ENCODE measurements around the gene FOXL2NB.
A peak's percentile ranks its signal among the peaks of the same experiment; 100 is the strongest.
"Not testable (repeated sequence)": the region's sequence is repeated elsewhere in the genome, so short reads cannot be mapped to it uniquely, and the experiment has no call there.

The FOXL2NB gene

GRCh38 chr3:138921316-138922292 lies 25.4 kb upstream of the FOXL2NB start:
- Histone ChIP-seq H3K4me3 (ENCODE audit: low read depth, low read length) (no peak overlapping the region), H3K27me3 (ENCODE audit: insufficient read depth, low read depth, severe bottlenecking) (no peaks in the 10 kb centered on the region), H3K27ac (no peak overlapping the region), H3K9me3 (ENCODE audit: severe bottlenecking) (no peaks in the 10 kb centered on the region), H3K36me3 (no peaks in the 10 kb centered on the region)
- DNase-seq = peak; percentile 24
- TF ChIP-seq CTCF (IDR thresholded peaks at IDR 0.05; ENCODE audit: low read depth, low read length) = no peak

DNA sequence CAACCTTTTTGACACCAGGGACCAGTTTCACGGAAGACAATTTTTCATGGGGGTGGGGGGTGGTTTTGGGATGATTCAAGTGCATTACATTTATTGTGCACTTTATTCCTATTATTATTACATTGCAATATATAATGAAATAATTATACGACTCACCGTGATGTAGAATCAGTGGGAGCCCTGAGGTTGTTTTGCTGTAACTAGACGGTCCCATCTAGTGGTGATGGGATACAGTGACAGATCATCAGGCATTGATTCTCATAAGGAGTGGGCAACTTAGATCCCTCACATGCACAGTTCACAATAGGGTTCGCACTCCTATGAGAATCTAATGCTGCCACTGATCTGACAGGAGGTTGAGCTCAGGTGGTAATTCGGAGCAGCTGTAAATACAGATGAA lies 24.6 kb upstream of the FOXL2NB start:
- not testable (repeated sequence) for H3K4me3 ChIP-seq (ENCODE audit: low read depth, low read length); H3K27me3 ChIP-seq (ENCODE audit: insufficient read depth, low read depth, severe bottlenecking); DNase-seq; H3K9me3 ChIP-seq (ENCODE audit: severe bottlenecking); H3K36me3 ChIP-seq; H3K27ac ChIP-seq

DNA sequence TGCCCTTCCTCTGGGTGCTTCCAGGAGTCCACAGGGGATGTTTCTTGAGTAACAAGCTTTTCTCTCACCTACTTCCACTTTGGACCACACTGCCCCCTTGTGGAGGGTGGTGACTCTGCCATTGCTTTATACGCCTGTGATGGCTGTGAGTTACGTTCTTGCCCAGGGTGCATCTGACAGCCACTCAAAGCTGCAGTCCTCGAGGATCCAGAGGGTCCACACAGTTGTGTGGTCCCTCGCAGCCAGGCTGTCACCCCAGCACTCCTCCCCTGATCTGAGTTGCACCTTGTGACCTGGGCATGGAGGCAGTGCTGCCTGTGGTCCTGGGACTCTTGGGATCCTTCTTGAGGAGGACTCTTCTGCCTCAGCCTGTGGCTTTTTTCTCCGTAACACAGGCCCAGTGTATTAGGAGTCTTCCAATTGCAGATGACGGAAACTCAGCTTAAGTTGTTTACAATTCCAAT lies 23.5 kb upstream of the FOXL2NB start:
- peak; percentile 94 for TF ChIP-seq CTCF (IDR thresholded peaks at IDR 0.05; ENCODE audit: low read depth, low read length)

DNA sequence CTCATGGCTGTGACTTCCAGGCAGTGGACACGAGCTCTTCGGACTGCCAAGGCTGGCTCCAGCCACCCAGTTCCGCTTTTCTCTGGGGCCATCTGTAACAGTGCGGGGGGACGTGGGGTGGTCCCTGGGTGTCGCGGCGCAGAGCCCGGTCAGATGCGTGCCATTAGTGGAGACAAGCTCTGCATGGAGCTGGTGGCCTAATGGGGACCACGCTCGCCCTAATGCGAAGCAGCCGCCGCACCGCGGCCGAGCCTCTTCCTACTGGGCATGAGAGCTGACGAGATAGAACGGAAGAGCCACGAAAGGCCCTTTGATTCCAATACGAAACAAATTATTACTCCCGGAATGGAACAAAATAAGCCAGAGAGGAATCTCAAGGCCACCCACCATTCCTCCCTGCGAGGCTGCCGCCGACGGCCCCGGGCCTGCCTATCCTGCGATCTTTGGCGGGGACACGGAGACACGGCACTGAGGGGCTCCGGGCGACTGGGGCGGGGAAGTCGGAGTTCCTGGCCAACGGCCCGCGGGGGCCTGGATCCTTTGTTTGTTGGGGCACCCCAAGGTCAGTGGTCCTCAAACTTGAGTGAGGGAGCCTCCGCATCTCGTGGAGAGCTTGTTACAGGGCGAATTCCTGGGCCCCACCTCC lies 18.2 kb upstream of the FOXL2NB start:
- H3K27me3 ChIP-seq (ENCODE audit: insufficient read depth, low read depth, severe bottlenecking) = no peaks in the 10 kb centered on the region
- no peak for TF ChIP-seq CTCF (IDR thresholded peaks at IDR 0.05; ENCODE audit: low read depth, low read length)

More for the DNA sequence above, 23.5 kb upstream of the FOXL2NB start:
- Histone ChIP-seq H3K9me3 (ENCODE audit: severe bottlenecking) (no peaks in the 10 kb centered on the region), H3K27me3 (ENCODE audit: insufficient read depth, low read depth, severe bottlenecking) (no peaks in the 10 kb centered on the region), H3K4me3 (ENCODE audit: low read depth, low read length) (no peak overlapping the region), H3K27ac (no peak overlapping the region), H3K36me3 (no peaks in the 10 kb centered on the region)
- peak; percentile 85 for DNase-seq

DNA sequence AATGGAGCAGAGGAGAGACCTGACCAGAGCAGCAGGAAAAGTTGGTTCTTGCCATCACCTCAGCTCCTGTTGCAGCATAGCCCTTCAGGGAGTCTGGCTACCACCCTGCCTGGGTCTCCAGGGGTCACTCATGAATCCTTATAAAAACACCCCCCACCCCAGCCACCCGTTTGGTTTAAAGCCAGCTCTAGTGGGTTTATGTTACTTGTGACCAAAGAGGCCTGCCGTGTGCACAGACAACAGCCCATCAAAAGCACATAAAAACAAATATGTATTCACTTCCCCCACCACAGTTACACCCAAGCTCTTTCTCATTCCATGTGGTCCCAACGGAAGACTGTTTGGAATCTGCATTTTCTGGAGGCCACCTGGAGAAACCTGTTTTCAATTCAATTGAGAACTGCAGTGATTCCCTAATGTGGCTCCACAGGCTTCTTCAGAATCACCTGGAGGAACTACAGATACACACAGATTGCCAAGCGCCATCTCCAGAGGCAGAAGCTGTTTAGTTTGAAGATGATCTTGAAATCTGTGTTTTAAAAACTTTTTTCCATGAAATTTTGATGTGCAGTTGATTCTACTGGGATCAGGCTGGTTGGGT lies 13.8 kb upstream of the FOXL2NB start:
- Histone ChIP-seq H3K27ac (no peak overlapping the region), H3K36me3 (no peaks in the 10 kb centered on the region), H3K4me3 (ENCODE audit: low read depth, low read length) (no peak overlapping the region), H3K9me3 (ENCODE audit: severe bottlenecking) (peaks cover 3% of the 10 kb centered on the region), H3K27me3 (ENCODE audit: insufficient read depth, low read depth, severe bottlenecking) (no peaks in the 10 kb centered on the region)
- no peak for DNase-seq
- TF ChIP-seq CTCF (IDR thresholded peaks at IDR 0.05; ENCODE audit: low read depth, low read length) = no peak

More for the DNA sequence above, 18.2 kb upstream of the FOXL2NB start:
- no peak overlapping the region for H3K27ac ChIP-seq
- H3K9me3 ChIP-seq (ENCODE audit: severe bottlenecking) = no peaks in the 10 kb centered on the region
- no peak overlapping the region for H3K4me3 ChIP-seq (ENCODE audit: low read depth, low read length)
- no peaks in the 10 kb centered on the region for H3K36me3 ChIP-seq
- DNase-seq = no peak

Measured in WERI-Rb-1 (cell line).